ENCODE results near the gene TRIM63.

The TRIM63 gene

GRCh38 chr1:26084091-26084561 is 16.7 kb upstream of the TRIM63 start:
- DNase-seq, result no peak

- no peak for DNase-seq
These were observed 15.8 kb upstream of the TRIM63 start for GRCh38 chr1:26083208-26083607.

- no peak for DNase-seq
These were observed 14.6 kb upstream of the TRIM63 start for GRCh38 chr1:26082020-26082350.

GRCh38 chr1:26081267-26082019 is 14.0 kb upstream of the TRIM63 start:
- no peak for DNase-seq

- DNase-seq, result no peak
These were observed 12.8 kb upstream of the TRIM63 start for GRCh38 chr1:26079960-26080814.

- DNase-seq, result no peak
These were observed 11.7 kb upstream of the TRIM63 start for GRCh38 chr1:26079178-26079563.

GRCh38 chr1:26078286-26079177 is 11.1 kb upstream of the TRIM63 start:
- no peak for DNase-seq

GRCh38 chr1:26077524-26077923 is 10.1 kb upstream of the TRIM63 start:
- no peak for DNase-seq

GRCh38 chr1:26075421-26076144 is 8.2 kb upstream of the TRIM63 start:
- DNase-seq, result no peak

- DNase-seq, result no peak
These were observed 4.9 kb upstream of the TRIM63 start for GRCh38 chr1:26072305-26072704.

- no peak for DNase-seq
These were observed 3.5 kb upstream of the TRIM63 start for GRCh38 chr1:26070963-26071342.

- DNase-seq, result no peak
These were observed 3.0 kb upstream of the TRIM63 start for GRCh38 chr1:26070296-26070962.

- DNase-seq, result no peak
These were observed 2.5 kb upstream of the TRIM63 start for GRCh38 chr1:26069941-26070295.

- no peak for DNase-seq
These were observed 573 bp downstream of the TRIM63 start for GRCh38 chr1:26066857-26067256.

- DNase-seq, result no peak
These were observed 1.3 kb downstream of the TRIM63 start for GRCh38 chr1:26066160-26066559.

- no peak for DNase-seq
These were observed 2.9 kb downstream of the TRIM63 start for GRCh38 chr1:26064553-26064952.

- DNase-seq, result no peak
These were observed 6.4 kb downstream of the TRIM63 start for GRCh38 chr1:26060832-26061574.

GRCh38 chr1:26059906-26060305 is 7.5 kb downstream of the TRIM63 start:
- no peak for DNase-seq

- no peak for DNase-seq
These were observed 9.3 kb downstream of the TRIM63 start for GRCh38 chr1:26058052-26058595.

- no peak for DNase-seq
These were observed 10.2 kb downstream of the TRIM63 start for GRCh38 chr1:26057189-26057588.

- DNase-seq, result no peak
These were observed 12.4 kb downstream of the TRIM63 start for GRCh38 chr1:26055041-26055440.
